ENCODE data around the gene JAKMIP2. TPM values are rescaled to one million over a fixed set of nuclear protein-coding genes. Genes with fewer than 3 reads are reported as not detected.
"Not testable (repeated sequence)": the region's sequence is repeated elsewhere in the genome, so short reads cannot be mapped to it uniquely, and the experiment has no call there.

Gene JAKMIP2
- total RNA-seq, 1 donor from 2014 or later = 4.1 TPM

GRCh38 chr5:147642666-147643065 is 139.9 kb downstream of the JAKMIP2 start:
- Mint-ChIP-seq H3K4me3 (ENCODE audit: low read depth) (no peak overlapping the region), H3K36me3 (ENCODE audit: low read depth) (peaks cover 12% of the 10 kb centered on the region), H3K27me3 (ENCODE audit: low read depth) (no peaks in the 10 kb centered on the region), H3K9me3 (no peaks in the 10 kb centered on the region), H3K27ac (no peak overlapping the region), H3K4me1 (ENCODE audit: low read depth) (no peaks in the 10 kb centered on the region)
- DNase-seq (ENCODE audit: low spot score) = no peak
- intact Hi-C loops (cut with micrococcal nuclease) = no loop called here

DNA sequence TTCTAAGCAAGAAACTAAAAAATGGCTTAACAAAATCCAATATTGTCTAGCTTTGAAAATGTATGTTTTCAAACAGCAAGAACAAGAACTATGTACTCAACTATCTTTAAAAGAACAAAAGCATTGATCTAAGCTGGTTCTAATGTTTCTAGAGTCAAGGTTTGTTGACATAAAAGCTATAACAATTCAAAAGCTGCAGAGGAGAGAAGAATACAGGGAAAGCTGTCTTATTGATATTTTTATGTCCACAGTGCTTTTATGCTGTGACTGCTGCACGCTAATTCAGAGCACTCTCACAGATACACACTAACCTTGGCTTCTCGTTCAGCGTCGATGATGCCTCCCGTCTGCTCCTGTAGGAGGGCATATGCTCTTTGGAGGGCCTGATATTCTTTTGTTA is 143.2 kb downstream of the JAKMIP2 start:
- no peaks in the 10 kb centered on the region for H3K27me3 Mint-ChIP-seq (ENCODE audit: low read depth)

DNA sequence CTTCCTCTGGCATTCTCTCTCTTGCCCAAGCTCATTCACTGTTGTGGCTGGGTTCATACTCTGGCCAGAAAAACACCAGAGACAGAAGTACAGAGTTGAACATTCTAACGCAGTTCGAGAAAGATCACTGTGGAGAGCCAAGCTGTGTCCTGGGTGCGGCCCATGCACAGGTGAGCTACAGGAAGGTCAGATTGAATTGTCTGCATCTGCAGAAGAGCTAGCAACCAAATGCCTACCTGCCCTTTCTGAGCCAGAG is 145.9 kb downstream of the JAKMIP2 start:
- DNase-seq (ENCODE audit: low spot score) = no peak
- Mint-ChIP-seq H3K27me3 (ENCODE audit: low read depth) (no peaks in the 10 kb centered on the region), H3K4me3 (ENCODE audit: low read depth) (no peak overlapping the region), H3K4me1 (ENCODE audit: low read depth) (no peaks in the 10 kb centered on the region), H3K9me3 (no peaks in the 10 kb centered on the region), H3K36me3 (ENCODE audit: low read depth) (peaks cover 3% of the 10 kb centered on the region), H3K27ac (no peak overlapping the region)
- intact Hi-C loops (cut with micrococcal nuclease) = no loop called here

More for the DNA sequence above, 143.2 kb downstream of the JAKMIP2 start:
- intact Hi-C loops (cut with micrococcal nuclease) = no loop called here
- H3K4me1 Mint-ChIP-seq (ENCODE audit: low read depth) = no peaks in the 10 kb centered on the region
- H3K27ac Mint-ChIP-seq = no peak overlapping the region
- H3K36me3 Mint-ChIP-seq (ENCODE audit: low read depth) = peaks cover 15% of the 10 kb centered on the region
- H3K4me3 Mint-ChIP-seq (ENCODE audit: low read depth) = no peak overlapping the region
- no peaks in the 10 kb centered on the region for H3K9me3 Mint-ChIP-seq
- no peak for DNase-seq (ENCODE audit: low spot score)

GRCh38 chr5:147635882-147636728 is 146.4 kb downstream of the JAKMIP2 start:
- no peak for DNase-seq (ENCODE audit: low spot score)
- no peak overlapping the region for H3K27ac Mint-ChIP-seq
- H3K36me3 Mint-ChIP-seq (ENCODE audit: low read depth) = peaks cover 3% of the 10 kb centered on the region
- H3K4me1 Mint-ChIP-seq (ENCODE audit: low read depth) = no peaks in the 10 kb centered on the region
- no peaks in the 10 kb centered on the region for H3K27me3 Mint-ChIP-seq (ENCODE audit: low read depth)
- no peaks in the 10 kb centered on the region for H3K9me3 Mint-ChIP-seq
- intact Hi-C loops (cut with micrococcal nuclease) = no loop called here
- H3K4me3 Mint-ChIP-seq (ENCODE audit: low read depth) = no peak overlapping the region

- H3K36me3 Mint-ChIP-seq (ENCODE audit: low read depth); DNase-seq (ENCODE audit: low spot score); H3K27me3 Mint-ChIP-seq (ENCODE audit: low read depth); H3K4me3 Mint-ChIP-seq (ENCODE audit: low read depth); H3K4me1 Mint-ChIP-seq (ENCODE audit: low read depth); H3K27ac Mint-ChIP-seq; H3K9me3 Mint-ChIP-seq; intact Hi-C loops (cut with micrococcal nuclease): not testable (repeated sequence)
These were observed 147.1 kb downstream of the JAKMIP2 start for GRCh38 chr5:147635439-147635838.

DNA sequence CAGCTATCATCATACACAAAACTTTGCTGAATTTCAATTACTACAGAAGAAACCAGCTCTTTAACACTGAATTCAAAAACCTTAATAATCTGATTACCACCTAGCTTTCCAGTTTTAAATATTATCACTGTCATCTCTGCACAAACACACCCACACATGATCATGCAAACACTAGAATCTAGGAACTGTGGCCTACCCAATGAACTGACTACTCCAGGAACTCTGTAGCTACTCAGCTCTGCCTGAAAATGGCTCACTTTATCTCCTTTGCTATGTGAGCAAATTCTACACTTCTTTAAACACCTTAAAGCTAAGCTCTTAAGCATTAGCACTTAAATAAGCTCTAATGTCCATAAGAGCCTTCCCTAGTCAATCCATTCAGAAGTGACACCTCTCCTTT is 149.4 kb downstream of the JAKMIP2 start:
- Mint-ChIP-seq H3K27me3 (ENCODE audit: low read depth) (no peaks in the 10 kb centered on the region), H3K27ac (no peak overlapping the region), H3K4me3 (ENCODE audit: low read depth) (no peak overlapping the region), H3K9me3 (no peaks in the 10 kb centered on the region), H3K36me3 (ENCODE audit: low read depth) (peaks cover 3% of the 10 kb centered on the region), H3K4me1 (ENCODE audit: low read depth) (no peaks in the 10 kb centered on the region)
- no peak for DNase-seq (ENCODE audit: low spot score)
- intact Hi-C loops (cut with micrococcal nuclease) = no loop called here

DNA sequence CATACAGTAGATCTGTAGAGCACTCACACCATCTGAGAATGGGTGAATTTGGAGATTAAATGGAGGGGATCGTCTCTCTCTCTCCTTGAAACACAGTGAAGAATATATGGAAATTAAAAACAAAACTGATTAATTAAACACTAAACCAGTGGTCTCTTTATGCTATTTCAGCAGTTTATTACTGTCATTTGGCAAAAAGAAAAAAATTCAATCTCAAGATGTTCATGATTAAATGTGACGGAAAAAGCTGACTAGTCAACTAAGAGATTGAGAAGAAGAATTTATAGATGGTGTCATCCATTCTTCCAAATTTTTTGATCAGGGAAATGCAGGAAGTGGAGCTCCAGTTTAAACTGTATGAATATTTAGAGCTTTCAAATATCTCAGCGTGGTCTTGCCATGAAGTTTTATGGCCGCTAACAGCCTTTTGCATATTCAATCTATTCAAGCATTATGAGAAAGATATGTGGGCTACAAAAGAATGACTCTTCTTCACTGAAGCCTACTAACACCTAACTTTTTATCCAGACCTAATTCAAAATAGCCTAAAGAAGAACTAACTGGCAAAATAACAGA is 151.0 kb downstream of the JAKMIP2 start:
- Mint-ChIP-seq H3K27me3 (ENCODE audit: low read depth) (no peaks in the 10 kb centered on the region), H3K36me3 (ENCODE audit: low read depth) (peaks cover 3% of the 10 kb centered on the region), H3K27ac (no peak overlapping the region), H3K4me3 (ENCODE audit: low read depth) (no peak overlapping the region), H3K4me1 (ENCODE audit: low read depth) (no peaks in the 10 kb centered on the region), H3K9me3 (no peaks in the 10 kb centered on the region)
- intact Hi-C loops (cut with micrococcal nuclease) = no loop called here
- no peak for DNase-seq (ENCODE audit: low spot score)

DNA sequence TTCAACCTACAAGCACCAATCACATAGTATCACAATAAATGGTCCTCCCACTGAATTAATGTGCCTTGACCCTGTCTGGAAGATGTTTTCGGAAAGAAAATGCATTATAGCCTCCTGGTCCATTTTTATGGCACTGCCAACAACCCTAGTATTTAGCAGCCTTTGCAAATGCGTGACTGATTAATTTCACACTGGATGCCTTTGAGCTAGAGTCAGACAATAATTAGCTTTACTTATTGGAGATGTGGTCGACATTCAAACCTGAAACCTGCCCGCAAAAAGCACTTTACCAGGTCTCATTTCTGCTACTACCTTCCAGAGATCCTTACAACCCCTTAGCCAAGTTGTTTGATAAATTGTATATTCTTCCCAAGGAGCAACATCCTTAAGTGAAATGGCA is 153.3 kb downstream of the JAKMIP2 start:
- H3K4me1 Mint-ChIP-seq (ENCODE audit: low read depth) = no peaks in the 10 kb centered on the region
- H3K9me3 Mint-ChIP-seq = no peaks in the 10 kb centered on the region
- intact Hi-C loops (cut with micrococcal nuclease) = no loop called here
- H3K36me3 Mint-ChIP-seq (ENCODE audit: low read depth) = no peaks in the 10 kb centered on the region
- no peaks in the 10 kb centered on the region for H3K27me3 Mint-ChIP-seq (ENCODE audit: low read depth)
- DNase-seq (ENCODE audit: low spot score) = no peak
- no peak overlapping the region for H3K27ac Mint-ChIP-seq
- no peak overlapping the region for H3K4me3 Mint-ChIP-seq (ENCODE audit: low read depth)

- Mint-ChIP-seq H3K4me3 (ENCODE audit: low read depth) (no peak overlapping the region), H3K9me3 (no peaks in the 10 kb centered on the region)
- intact Hi-C loops (cut with micrococcal nuclease) = loop anchor here (1.0 kb wide), 1 partner anchor 194 kb away; no protein-coding TSS in a partner anchor
These were observed 154.3 kb downstream of the JAKMIP2 start for GRCh38 chr5:147628058-147628895.

DNA sequence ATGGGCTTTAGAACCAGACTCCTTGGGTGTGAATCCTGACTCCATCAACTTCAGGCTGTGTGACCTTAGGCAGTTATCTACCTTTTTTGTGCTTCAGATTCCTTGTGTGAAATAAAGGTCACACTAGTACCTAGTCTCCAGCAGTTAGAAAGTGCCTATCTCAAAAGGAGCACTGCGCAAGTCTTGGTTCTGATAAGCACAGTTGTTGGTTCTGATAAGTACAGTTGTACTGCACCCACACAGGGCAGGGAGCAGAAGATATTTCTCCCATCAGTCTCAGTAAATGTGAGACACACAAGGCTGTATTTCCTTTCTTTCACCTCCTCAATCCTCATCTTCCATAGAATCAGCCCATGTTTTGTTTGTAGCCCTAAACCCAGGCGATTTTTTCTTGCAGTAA is 156.1 kb downstream of the JAKMIP2 start:
- no peak for DNase-seq (ENCODE audit: low spot score)
- Mint-ChIP-seq H3K9me3 (no peaks in the 10 kb centered on the region), H3K4me1 (ENCODE audit: low read depth) (no peaks in the 10 kb centered on the region), H3K27me3 (ENCODE audit: low read depth) (no peaks in the 10 kb centered on the region), H3K36me3 (ENCODE audit: low read depth) (no peaks in the 10 kb centered on the region), H3K27ac (no peak overlapping the region), H3K4me3 (ENCODE audit: low read depth) (no peak overlapping the region)
- intact Hi-C loops (cut with micrococcal nuclease) = no loop called here

More at GRCh38 chr5:147628058-147628895, 154.3 kb downstream of the JAKMIP2 start:
- no peaks in the 10 kb centered on the region for H3K36me3 Mint-ChIP-seq (ENCODE audit: low read depth)
- H3K4me1 Mint-ChIP-seq (ENCODE audit: low read depth) = no peaks in the 10 kb centered on the region
- no peak overlapping the region for H3K27ac Mint-ChIP-seq
- H3K27me3 Mint-ChIP-seq (ENCODE audit: low read depth) = no peaks in the 10 kb centered on the region
- DNase-seq (ENCODE audit: low spot score) = peak; percentile 30

DNA sequence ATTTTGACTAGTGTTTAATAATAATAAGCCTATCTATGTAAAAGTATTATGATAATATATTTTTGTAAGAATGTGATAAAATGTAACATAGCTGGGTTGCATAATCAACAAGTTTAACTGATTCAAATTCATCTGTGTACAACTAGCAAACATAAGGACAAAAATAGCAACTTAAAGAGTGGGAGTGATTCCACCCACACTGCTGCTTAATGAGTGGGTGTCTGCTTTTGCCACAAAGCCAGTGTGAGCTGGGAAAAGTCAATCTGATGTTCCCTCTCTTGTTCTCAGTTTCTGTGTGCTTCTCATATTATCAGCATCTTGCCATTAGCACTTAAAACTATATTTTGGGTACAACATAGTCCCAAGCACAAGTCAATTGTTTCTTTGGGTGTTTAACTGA is 161.5 kb downstream of the JAKMIP2 start:
- H3K27me3 Mint-ChIP-seq (ENCODE audit: low read depth) = no peaks in the 10 kb centered on the region
- no peaks in the 10 kb centered on the region for H3K36me3 Mint-ChIP-seq (ENCODE audit: low read depth)

DNA sequence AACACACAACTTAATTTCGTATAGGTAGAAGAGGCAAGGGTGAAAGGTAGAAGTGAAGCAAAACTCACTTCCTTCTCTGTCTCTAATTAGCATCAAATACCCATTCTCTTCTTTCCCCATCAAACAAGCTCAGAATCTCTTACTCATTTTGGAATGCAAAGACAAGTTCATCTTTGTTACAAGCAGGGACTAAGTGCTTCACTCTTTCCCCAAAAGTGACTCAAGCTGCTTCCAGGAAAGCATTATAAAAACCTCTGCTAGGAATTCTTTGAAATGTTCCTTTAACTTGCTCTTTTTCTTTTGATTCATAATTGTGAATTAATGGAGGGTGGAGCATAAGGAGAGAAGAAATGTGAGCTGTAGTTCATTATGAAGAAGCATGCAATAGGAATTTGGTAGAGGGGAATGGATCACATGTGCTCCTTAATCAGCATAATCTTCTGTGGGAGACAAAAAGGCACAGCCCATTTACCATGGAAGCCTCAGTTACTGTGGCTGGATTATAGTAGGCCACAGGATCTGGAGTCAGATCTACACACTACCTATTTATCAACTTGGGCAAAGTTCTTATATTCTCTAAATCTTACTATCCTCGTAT is 163.1 kb downstream of the JAKMIP2 start:
- H3K27me3 Mint-ChIP-seq (ENCODE audit: low read depth) = no peaks in the 10 kb centered on the region
- no peak overlapping the region for H3K27ac Mint-ChIP-seq
- intact Hi-C loops (cut with micrococcal nuclease) = no loop called here
- no peak for DNase-seq (ENCODE audit: low spot score)
- H3K4me3 Mint-ChIP-seq (ENCODE audit: low read depth) = no peak overlapping the region
- no peaks in the 10 kb centered on the region for H3K36me3 Mint-ChIP-seq (ENCODE audit: low read depth)
- H3K4me1 Mint-ChIP-seq (ENCODE audit: low read depth) = no peaks in the 10 kb centered on the region
- no peaks in the 10 kb centered on the region for H3K9me3 Mint-ChIP-seq

More for the DNA sequence above, 161.5 kb downstream of the JAKMIP2 start:
- DNase-seq (ENCODE audit: low spot score) = no peak
- Mint-ChIP-seq H3K27ac (no peak overlapping the region), H3K4me1 (ENCODE audit: low read depth) (no peaks in the 10 kb centered on the region), H3K9me3 (no peaks in the 10 kb centered on the region), H3K4me3 (ENCODE audit: low read depth) (no peak overlapping the region)
- intact Hi-C loops (cut with micrococcal nuclease) = no loop called here
